Heart right ventricle (tissue), 16 donors: Measurements from ENCODE around the gene ARID4B. TPM values are rescaled to one million over a fixed set of nuclear protein-coding genes. Genes with fewer than 3 reads are reported as not detected.
"Not testable (repeated sequence)": the region's sequence is repeated elsewhere in the genome, so short reads cannot be mapped to it uniquely, and the experiment has no call there.

Experiments used
- ATAC-seq, 8 donors: fragments of 200-7000 bp; cut with Tn5 transposase; one replicate each; pipeline ENCODE4 v1.9.1; 2020; ENCODE audit warnings: mild to moderate bottlenecking in 8 of 8, moderate library complexity in 8 of 8, moderate number of reproducible peaks in 1 of 8
- DNase-seq, 2 donors: peaks; one replicate each; pipeline ENCODE4 v3.0.0-alpha.2; 2020
- H3K27ac ChIP-seq, 10 donors: fragments of 200-600 bp; sonication (generic) in 2 of 10; one replicate each; pipeline versions ENCODE4 v1.5.0 to v1.8.0; 2020 to 2022; ENCODE audit warnings: mild to moderate bottlenecking in 3 of 10
- H3K27me3 ChIP-seq, 7 donors: fragments of 200-600 bp; one replicate each; pipeline ENCODE4 v1.8.0; 2021 to 2022; ENCODE audit warnings: mild to moderate bottlenecking in 2 of 7
- H3K36me3 ChIP-seq, 9 donors: fragments of 200-600 bp; sonication (generic) in 1 of 9; one replicate each; pipeline versions ENCODE4 v1.5.0 to v1.8.0; 2020 to 2022; ENCODE audit warnings: mild to moderate bottlenecking in 2 of 9
- H3K4me1 ChIP-seq, 9 donors: fragments of 200-600 bp; sonication (generic) in 1 of 9; one replicate each; pipeline versions ENCODE4 v1.5.0 to v1.8.0; 2020 to 2022; ENCODE audit warnings: mild to moderate bottlenecking in 4 of 9
- H3K4me3 ChIP-seq, 10 donors: fragments of 200-600 bp; sonication (generic) in 2 of 10; one replicate each; pipeline versions ENCODE4 v1.5.0 to v1.8.0; 2020 to 2022; ENCODE audit warnings: mild to moderate bottlenecking in 7 of 10, moderate library complexity in 2 of 10
- H3K9me3 ChIP-seq, 11 donors: fragments of 200-600 bp in 10 of 11; sonication (generic) in 2 of 11; one replicate each; pipeline versions ENCODE4 v1.5.0 to v1.8.0; 2013 to 2022; ENCODE audit warnings: mild to moderate bottlenecking in 2 of 11, control low read depth in 1 of 11, moderate library complexity in 1 of 11
- WGBS, 2 donors: extraction: QIAGEN DNeasy Blood & Tissue Kit; methylation state at CpG; one replicate each; pipeline ENCODE4 v1.1.7; 2013; ENCODE audit warnings: inconsistent platforms in 1 of 2; 5-methylcytosine and 5-hydroxymethylcytosine counted together
- intact Hi-C, 10 donors: fragments of 100-400 bp; cut with DNase I; formaldehyde crosslinking; loops; one replicate each; pipeline versions ENCODE4 v1.11.1 to v1.14.2; 2022
- polyA plus RNA-seq, 2 donors: library from polyadenylated mRNA; stranded (reverse); fragments of 200-250 nt; gene quantifications; one replicate each; pipeline ENCODE4 v1.2.3, GENCODE V29; 2013
- total RNA-seq, 10 donors: library from RNA; stranded (reverse); fragmentation: NEBNext Ultra II Directional in 3 of 10; extraction: Animal tissue kit (Norgen Biotek cat#: 25700) in 3 of 10; gene quantifications; one replicate each; pipeline versions ENCODE4 v1.2.1 to v1.2.4, GENCODE V29; 2021 to 2023
- TF ChIP-seq, protein P1 (sequence below), 9 donors: fragments of 200-600 bp; sonication (generic) in 2 of 9; IDR thresholded peaks; one replicate each; pipeline versions ENCODE4 v1.5.0 to v1.8.0; 2021 to 2022; ENCODE audit warnings: antibody characterized with exemption in 9 of 9, mild to moderate bottlenecking in 5 of 9, moderate library complexity in 1 of 9
- donor health status: Arrhythmogenic right ventricular cardiomyopathy.
- donor health status: ischemic (EF 13 %, LVEDD 7.1; RV severe dilation, severe dysfunction).
- donor health status: healthy with polysubstance abuse.
- donor health status: DM: no; HTN: yes; CAD: no.
- donor health status: DM: no; HTN: no; CAD: no.
- donor health status: ischemic (EF 25% LVEDD 6.9; RV normal size, moderate dysfunction).
- donor health status: ischemic (EF 25% LVEDD 5.7; RV mildly dilated, moderate dysfunction).
- donor health status: healthy.
- donor health status: DM: yes; HTN: yes; CAD: no.
- donor health status: Ischemic cardiomyopathy.
- donor health status: ischemic (EF 35%, LVEDD 5.7; RV mildly dilated, moderate dysfunction).
- donor health status: nonischemic (EF 11% LVEDD 7.7; RV severe dilation, severe dysfunction).
- donor health status: DM: yes; HTN: yes; CAD: no.
- donor health status: PGD.
- donor health status: ischemic (EF 29% LVEDD 5.4; RV normal size, mild dysfunction).
- donor health status: nonischemic (EF 23%, LVEDD 6.1; RV moderate dilation, normal function).

ARID4B gene
- total and polyA plus RNA-seq, 12 donors: 4.8 to 21.5 (median 15.5) TPM

GRCh38 chr1:235225299-235225698 is 102.7 kb downstream of the ARID4B start:
- TF ChIP-seq, protein P1, sequence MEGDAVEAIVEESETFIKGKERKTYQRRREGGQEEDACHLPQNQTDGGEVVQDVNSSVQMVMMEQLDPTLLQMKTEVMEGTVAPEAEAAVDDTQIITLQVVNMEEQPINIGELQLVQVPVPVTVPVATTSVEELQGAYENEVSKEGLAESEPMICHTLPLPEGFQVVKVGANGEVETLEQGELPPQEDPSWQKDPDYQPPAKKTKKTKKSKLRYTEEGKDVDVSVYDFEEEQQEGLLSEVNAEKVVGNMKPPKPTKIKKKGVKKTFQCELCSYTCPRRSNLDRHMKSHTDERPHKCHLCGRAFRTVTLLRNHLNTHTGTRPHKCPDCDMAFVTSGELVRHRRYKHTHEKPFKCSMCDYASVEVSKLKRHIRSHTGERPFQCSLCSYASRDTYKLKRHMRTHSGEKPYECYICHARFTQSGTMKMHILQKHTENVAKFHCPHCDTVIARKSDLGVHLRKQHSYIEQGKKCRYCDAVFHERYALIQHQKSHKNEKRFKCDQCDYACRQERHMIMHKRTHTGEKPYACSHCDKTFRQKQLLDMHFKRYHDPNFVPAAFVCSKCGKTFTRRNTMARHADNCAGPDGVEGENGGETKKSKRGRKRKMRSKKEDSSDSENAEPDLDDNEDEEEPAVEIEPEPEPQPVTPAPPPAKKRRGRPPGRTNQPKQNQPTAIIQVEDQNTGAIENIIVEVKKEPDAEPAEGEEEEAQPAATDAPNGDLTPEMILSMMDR (IDR thresholded peaks at IDR 0.05): no peak
- Histone ChIP-seq H3K36me3 (peaks cover 0 to 100% (median 30%) of the 10 kb centered on the region in 9 donors), H3K9me3 (no peaks in the 10 kb centered on the region), H3K4me1 (no peaks in the 10 kb centered on the region), H3K27ac (no peak overlapping the region), H3K4me3 (no peak overlapping the region), H3K27me3 (no peaks in the 10 kb centered on the region)
- ATAC-seq: no peak
- no peak for DNase-seq
- intact Hi-C loops: no loop called here

- no peaks in the 10 kb centered on the region for H3K4me1 ChIP-seq
- DNase-seq (no peak), ATAC-seq (no peak)
- no peaks in the 10 kb centered on the region for H3K27me3 ChIP-seq
- 94 to 99% methylated on average over 3 of the region's 3 CpGs for WGBS, 2 donors
- no peak overlapping the region for H3K27ac ChIP-seq
- TF ChIP-seq, protein P1 (IDR thresholded peaks at IDR 0.05): no peak
- H3K4me3 ChIP-seq: no peak overlapping the region
- peaks cover 0 to 100% (median 11%) of the 10 kb centered on the region in 9 donors for H3K36me3 ChIP-seq
- H3K9me3 ChIP-seq: no peaks in the 10 kb centered on the region
- intact Hi-C loops: no loop called here
These were observed 106.2 kb downstream of the ARID4B start for GRCh38 chr1:235221653-235222375.

GRCh38 chr1:235215453-235215852 is 112.5 kb downstream of the ARID4B start:
- ATAC-seq (no peak), DNase-seq (no peak)
- H3K4me3 ChIP-seq: no peak overlapping the region
- intact Hi-C loops: no loop called here
- peaks cover 0 to 92% (median 5%) of the 10 kb centered on the region in 9 donors for H3K36me3 ChIP-seq
- WGBS, 2 donors: 100% methylated on average over 1 of the region's 1 CpG
- TF ChIP-seq, protein P1 (IDR thresholded peaks at IDR 0.05): no peak
- H3K9me3 ChIP-seq: no peaks in the 10 kb centered on the region
- no peak overlapping the region for H3K27ac ChIP-seq
- H3K27me3 ChIP-seq: no peaks in the 10 kb centered on the region
- H3K4me1 ChIP-seq: no peaks in the 10 kb centered on the region

- H3K27ac ChIP-seq, ATAC-seq, H3K4me1 ChIP-seq, DNase-seq, H3K4me3 ChIP-seq, H3K9me3 ChIP-seq, H3K27me3 ChIP-seq, intact Hi-C loops: not testable (repeated sequence)
- H3K36me3 ChIP-seq: peaks cover 0 to 92% (median 7%) of the 10 kb centered on the region in 9 donors
- 94 to 99% methylated on average over 2 of the region's 2 CpGs for WGBS, 2 donors
These were observed 113.0 kb downstream of the ARID4B start for GRCh38 chr1:235214962-235215361.

DNA sequence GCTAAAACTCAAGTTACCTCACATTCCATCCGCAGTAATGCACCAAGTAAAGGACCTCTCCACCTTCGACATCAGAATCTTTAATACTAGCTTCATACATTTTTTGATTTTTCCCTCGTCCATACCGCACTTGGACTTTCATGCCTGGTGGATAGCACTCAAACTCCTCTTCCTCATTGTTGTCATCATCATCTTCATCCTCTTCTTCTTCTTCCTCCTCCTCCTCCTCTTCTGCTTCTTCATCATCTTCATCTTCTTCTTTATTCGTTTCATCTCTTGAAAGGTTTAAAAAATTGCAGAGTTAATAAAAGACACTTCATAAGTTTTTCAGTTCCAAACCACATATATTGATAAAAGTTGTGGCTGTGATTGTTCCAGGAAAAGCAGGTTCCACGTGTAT is 114.2 kb downstream of the ARID4B start:
- WGBS, 2 donors: 91 to 95% methylated on average over 6 of the region's 6 CpGs
- intact Hi-C loops: no loop called here
- Histone ChIP-seq H3K4me1 (no peaks in the 10 kb centered on the region), H3K27me3 (no peaks in the 10 kb centered on the region), H3K36me3 (peaks cover 0 to 91% (median 13%) of the 10 kb centered on the region in 9 donors), H3K27ac (no peak overlapping the region), H3K9me3 (no peaks in the 10 kb centered on the region), H3K4me3 (no peak overlapping the region)
- DNase-seq (no peak), ATAC-seq (no peak)
- TF ChIP-seq, protein P1 (IDR thresholded peaks at IDR 0.05): no peak
